GM18508 (cell line): Measurements from ENCODE around the gene MACF1.
"Not testable (repeated sequence)": the region's sequence is repeated elsewhere in the genome, so short reads cannot be mapped to it uniquely, and the experiment has no call there.

Experiments
- ATAC-seq: cut with Tn5 transposase; IDR thresholded peaks from one replicate; pipeline ENCODE4 v1.9.1; 2021; ENCODE audit warnings: moderate number of reproducible peaks; ENCODE audit not compliant: insufficient read depth, unreplicated experiment

The MACF1 gene

DNA sequence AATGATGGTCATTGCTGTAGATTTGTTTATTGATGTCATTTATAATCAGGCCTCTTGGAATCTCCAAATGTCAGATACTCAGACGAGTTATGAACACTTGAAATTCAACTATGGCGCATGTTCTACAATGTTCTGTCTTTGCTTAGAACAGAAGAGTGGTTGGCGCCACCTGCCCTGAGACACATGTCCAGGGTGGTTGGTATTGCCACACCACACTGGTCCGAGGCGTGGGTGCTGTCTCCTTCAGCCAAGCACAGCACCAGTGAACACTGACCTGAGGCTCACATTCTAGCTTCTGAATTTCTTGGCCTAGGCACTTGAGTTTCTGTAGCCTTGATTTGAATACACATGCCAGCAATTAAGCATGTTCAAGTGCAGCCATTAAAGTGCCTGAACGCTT lies 276.8 kb downstream of the MACF1 start:
- ATAC-seq = no peak

DNA sequence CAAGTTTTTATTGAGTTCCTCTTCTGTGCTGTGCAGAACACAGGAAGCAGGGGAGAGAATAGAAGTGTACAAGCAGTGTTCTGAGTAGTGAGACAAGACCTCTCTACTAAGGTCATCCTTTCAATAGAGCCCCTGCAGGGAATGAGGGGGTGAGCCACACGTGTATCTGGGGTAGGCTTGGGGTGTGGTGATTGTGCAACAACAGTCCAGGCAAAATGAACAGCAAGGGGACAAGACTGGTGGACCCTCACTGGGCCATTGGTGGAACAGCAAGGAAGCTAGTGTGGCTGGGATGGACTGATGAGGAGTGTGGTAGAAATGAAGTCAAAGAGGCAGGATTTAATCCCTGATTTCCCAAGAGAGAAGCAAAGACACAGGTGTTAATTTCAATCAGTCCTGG lies 278.8 kb downstream of the MACF1 start:
- no peak for ATAC-seq

DNA sequence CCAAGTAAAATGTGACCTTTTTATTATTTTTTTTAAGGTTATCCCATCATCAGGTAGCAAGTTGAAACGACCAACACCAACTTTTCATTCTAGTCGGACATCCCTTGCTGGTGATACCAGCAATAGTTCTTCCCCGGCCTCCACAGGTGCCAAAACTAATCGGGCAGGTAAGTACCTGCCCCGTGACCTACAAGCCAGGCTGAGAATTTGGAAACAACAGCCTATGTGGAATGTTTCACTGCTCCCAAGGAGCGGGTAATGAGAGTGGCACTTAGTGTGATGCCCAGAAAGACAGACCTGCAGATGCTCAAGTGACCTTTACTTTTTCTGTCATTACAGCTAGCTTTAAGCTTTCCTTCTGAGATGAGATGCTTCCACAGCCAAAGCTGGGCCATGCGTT lies 280.1 kb downstream of the MACF1 start:
- ATAC-seq = no peak

DNA sequence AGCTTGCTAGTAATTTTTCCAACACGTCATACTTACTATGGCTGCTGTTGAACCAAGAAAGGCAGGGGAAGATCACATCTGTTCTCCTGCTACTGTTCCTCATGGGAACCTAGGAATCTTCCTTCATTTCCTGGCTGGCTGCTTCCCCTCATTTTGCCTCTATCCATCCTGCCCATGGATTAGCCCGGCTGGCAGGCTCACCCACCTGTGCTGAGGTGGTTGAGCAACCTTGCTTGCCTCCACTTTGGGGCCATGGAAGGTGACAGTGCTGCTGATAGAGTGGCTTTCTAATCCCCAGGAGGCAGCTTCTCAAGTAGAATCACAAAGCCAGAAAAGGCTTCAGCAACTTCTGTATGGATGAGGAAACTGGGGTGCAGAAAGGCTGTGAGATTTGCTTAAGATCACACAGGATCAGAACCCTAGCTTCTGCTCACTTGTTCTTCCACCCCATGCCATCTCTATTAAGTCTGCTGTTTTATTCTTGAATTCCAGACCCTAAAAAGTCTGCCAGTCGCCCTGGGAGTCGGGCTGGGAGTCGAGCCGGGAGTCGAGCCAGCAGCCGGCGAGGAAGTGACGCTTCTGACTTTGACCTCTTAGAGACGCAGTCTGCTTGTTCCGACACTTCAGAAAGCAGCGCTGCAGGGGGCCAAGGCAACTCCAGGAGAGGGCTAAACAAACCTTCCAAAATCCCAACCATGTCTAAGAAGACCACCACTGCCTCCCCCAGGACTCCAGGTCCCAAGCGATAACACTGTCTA lies 280.7 kb downstream of the MACF1 start:
- ATAC-seq = no peak

DNA sequence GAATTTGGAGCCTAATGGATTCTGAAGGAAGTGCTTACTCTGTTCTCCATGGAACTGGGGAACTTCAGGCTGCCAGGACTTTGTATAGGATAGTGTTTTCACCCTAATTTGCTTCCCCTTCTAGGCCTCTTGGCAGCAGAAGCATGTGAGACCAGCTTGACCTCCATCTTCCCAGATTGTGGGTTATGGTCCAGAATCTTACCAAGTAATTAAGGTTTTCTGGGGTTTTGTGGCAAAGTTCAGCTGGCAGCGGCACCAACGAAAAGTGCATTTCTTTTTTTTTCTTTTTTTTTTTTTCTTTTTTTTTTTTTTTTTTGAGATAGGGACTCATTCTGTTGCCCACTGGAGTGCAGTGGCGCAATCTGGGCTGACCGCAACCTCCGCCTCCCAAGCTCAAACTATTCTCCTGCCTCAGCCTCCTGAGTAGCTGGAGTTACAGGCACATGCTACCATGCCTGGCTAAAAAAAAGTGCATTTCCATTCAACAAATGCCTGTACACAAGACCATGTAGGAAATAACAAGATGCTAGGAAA lies 283.6 kb downstream of the MACF1 start:
- ATAC-seq = no peak

DNA sequence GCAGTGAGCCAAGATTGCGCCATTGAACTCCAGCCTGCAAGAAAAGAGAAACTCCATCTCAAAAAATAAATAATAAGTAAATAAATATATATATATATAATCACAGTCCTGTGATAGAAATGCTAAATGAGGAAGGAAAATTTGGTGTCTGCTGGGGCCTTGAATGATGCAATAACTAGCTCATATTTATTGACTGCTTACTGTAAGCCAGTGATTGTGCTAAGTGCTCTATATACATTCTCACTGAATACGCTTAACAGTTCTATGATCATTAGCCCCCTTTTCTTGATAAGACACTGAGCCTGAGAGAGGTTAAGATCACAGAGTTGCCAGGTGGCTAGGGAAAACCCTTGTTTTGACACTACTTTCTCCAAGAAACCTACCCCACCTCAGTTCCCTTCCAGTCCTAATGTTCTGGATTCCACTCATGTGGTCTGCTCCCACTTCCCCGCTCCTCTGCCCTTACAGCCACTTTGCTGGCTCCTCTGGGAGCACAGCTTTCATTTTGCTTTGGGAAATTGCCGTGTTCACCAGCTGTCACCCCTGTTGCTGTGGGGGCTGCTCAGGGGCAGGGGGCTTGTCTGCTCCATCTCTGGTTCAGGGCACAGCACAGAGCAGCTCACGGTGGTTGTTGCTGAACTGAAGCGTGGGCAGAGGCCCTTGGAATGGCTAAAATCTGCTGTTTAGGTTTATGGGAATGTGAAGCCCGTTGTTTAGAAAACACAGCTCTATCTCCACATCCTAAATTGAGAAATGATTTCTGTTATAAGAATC lies 284.5 kb downstream of the MACF1 start:
- no peak for ATAC-seq

DNA sequence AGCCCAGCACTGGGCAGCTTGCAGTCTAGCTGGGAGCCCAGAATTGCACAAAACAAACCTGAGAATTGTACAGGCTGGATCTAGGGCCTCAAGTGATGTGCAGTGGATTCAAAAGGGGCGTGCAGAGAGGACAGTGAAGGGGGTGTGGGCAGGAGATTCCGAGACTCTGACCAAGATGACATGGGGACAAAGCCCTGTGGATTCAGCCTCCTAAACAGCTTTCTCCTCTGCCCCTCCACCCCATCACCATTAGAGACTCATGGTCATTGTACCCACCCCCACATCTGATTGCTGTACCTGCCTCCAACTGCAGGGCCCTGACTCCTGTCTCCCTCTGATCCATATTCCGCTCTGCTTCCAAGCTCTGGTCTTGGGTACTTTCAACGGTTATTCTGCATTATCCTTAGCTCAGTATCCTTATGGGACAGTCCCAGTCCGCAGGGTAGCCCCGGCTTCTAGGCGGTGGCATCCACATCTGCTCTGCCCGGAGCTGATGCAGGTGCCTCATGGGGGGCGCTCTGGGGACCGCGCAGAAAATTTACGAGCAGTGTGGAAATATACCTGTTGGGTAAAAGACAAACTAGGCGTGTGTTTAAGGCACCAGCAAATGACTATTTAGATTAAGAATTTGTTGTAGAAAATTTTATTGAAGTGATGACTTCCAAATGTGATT lies 285.2 kb downstream of the MACF1 start:
- ATAC-seq = no peak

DNA sequence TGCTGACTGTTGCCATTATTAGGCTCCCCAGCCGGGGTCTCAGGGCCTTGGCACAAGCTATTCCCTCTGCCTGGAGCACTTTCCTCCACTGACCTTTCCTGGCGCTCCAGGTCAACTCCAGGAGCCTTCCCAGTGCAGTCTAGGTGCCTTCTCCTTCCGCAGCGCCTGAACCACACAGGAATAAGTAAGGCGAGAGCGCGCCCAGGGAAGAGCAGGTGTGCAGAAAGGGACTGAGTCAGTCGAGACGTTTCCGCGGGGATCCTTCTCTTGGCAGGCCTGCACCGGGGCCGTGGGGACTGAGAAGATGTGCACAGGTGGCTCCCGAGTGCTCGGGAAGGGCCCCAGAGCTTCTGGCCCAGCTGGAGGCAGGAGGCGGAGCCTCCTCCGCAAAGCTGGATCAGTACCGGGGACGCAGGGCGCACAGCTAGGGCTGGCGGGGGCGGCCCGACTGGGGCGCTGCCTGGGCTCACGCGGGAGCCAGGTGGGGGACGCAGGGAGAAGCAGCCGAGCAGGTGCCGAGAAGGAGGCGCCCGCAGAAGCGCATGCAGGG lies 286.2 kb downstream of the MACF1 start:
- no peak for ATAC-seq

DNA sequence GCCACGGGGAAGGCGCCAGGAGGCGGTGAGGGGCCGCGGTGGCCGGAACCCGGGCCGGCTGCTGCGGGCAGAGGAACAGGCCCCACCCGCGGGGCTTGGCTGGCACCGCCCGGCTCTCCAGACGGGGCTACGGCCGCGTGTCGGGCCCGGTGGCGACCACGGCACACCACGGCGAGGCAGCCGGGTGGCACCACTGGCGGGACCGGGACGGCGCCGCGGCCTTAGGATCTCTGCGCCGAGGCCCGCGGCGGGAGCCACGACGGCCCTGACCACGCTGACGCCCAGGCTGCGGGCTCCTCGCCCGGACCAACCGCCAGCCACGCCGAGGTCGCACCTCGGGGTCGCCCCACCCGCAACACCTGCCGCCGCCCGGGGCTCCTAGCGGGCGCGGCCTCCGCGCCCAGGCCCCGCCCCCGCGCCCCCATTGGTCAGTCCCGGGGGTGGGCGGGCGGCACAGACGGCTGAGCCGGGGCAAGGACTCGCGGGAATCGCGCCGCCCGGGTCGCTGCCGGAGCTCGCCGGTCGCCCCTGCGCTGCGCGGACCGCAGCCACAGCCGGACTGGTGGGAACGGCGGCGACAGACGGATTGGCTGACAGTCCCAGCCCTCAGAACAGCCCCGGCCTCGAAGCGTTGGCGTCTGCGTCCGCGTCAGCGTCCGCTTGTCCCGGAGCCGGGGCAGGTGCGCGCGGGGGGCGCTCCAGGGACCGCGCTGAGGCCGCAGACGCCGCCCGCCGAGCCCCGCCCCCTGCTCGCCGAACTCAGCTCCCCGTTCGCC lies 286.8 kb downstream of the MACF1 start, which contains the start of gene BMP8A:
Gene BMP8A, plus strand, starts transcription at position 491 of the 776 bp plus-strand sequence. CDS start 356 bp downstream, outside the sequence.
- no peak for ATAC-seq

DNA sequence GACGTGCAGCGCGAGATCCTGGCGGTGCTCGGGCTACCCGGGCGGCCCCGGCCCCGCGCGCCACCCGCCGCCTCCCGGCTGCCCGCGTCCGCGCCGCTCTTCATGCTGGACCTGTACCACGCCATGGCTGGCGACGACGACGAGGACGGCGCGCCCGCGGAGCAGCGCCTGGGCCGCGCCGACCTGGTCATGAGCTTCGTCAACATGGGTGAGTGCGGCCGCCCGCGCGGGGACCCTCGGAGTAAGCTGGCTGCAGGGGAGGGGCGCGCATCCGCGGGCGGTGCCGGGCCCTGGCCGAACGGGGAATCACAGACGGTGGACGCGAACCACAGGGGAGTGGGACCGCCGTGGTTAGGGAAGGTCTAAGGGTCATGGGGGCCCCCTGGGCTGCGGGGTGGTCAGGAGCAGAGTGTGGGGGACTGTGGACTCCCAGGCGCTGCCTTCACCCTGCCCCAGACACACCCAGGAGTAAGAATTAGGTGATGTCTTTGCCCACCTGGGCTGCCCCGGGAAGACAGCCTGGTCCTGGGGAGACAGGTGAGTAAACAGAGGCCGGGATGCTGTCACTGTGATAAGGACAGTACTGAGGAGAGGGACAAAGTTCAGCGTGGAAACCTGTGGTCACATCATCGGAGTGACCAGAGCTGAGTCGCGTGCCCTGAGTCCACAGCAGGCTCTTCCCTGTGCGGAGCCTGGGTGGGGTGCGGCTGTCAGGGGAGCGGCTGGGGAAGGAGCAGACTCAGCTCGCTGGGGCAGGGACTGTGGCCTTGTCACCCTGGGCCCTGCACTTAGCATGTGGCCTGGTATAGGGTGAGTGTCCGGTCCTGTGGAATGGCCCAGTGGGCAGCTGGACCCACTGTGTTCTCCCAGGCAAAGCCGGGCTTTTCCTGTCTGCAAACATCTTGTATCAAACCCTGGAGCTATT lies 287.9 kb downstream of the MACF1 start:
- not testable (repeated sequence) for ATAC-seq

DNA sequence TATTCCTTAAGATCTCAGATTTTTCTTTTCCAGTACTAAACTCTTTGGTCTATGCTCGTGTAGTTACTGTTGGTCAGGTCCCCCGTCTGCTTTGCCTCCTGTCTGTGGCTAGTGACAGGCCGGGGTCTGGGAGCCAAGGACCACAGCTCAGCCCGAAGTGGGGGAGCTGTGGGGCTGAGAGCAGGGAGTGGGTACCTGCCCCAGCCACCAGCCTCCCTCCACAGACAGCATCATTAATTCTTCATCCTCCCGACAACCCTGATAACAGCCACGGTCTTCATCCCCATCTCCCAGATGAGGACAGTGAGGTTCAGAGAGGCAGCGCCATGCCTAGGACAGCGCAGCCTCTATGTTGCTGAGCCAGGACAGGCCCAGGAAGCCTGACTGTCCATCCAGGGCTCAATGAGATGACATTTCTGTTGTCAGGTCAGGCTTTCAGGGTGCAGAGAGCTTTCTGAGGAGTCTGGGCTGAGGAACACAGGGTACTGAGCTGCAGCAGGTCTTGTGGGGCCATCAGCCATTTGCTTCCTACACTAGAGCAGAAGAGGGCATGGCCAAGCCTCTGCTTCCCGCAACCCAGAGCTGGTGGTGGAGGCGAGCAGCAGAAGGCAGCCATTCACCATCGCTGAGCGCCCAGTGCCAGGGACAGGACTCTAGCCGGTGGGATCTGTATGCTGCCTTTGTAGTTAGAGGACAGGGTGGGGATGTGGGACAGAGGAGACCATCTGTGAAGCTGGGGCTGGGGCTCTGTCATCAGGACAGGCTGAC lies 288.7 kb downstream of the MACF1 start:
- not testable (repeated sequence) for ATAC-seq

DNA sequence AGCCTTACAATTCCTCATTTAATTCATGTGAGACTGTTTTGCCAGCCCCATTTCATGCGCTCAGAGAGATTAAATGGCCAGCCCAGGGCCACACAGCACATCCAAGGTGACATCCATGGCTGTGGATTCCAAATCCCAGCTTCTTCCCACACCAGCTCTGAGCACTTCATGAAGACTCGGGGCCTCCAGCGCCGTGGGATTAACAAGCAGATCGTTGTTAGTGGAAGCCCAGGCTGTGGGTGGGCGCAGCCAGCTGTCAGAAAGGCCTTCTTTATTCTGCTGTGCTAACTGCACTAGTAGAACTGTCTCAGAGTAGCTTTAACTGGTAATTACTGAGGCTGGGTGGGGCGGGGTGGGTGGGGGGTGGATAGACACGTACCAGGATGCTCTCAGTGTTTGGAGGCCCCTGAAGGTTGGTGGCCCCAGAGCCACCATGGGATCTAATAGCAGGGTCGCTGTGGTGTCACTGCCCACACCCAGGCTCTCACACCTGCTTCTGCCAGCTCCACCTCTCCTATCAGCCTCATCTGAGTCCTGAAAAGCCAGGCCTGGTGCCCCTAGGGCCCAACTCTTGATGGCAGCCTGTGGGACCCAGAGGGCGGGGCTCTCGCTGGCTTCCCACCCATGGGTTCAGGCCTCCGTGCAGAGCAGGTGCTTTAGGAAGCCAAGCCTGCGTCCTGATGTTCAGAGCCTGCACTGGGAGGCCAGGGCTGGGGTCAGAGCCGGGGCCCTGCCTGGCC lies 290.3 kb downstream of the MACF1 start:
- ATAC-seq = no peak

DNA sequence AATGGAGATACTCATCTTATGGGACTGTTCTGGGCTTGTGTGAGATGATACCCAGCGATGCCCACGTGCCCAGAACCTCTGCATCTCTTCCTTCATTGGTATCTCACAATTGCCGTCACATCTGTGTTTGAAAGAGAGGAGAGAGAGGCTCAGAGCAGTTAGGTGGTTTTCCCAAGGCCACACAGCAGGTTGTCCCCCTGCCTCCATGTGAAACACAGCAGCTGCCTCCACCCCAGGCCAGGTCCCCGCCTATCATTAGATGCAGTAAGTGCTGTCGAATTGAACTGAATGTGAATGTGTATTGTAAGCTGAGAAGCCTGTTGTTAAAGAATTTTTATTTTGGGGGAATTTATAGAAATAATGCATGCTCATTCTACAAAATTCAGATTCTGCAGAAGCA lies 292.0 kb downstream of the MACF1 start:
- not testable (repeated sequence) for ATAC-seq

DNA sequence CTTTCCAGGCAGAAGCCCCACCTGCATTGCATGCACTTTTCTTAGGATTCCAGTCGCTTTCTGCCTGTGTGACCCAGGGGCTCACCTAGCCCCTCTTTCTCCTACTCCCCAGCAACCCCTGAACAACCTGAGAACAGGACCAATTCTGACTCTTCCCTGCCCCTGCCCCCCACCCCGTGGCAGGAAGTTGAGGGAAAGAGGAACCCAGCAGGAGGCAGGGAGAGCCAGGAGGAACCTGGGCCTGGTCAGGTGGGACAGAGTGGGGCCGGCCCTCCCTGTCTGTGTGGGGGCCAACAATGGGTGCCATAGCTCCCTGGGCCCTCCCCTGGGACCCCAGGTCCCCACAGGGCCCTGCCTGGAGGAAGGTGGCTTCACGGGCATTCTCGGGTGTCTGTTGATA lies 293.1 kb downstream of the MACF1 start:
- ATAC-seq = no peak

DNA sequence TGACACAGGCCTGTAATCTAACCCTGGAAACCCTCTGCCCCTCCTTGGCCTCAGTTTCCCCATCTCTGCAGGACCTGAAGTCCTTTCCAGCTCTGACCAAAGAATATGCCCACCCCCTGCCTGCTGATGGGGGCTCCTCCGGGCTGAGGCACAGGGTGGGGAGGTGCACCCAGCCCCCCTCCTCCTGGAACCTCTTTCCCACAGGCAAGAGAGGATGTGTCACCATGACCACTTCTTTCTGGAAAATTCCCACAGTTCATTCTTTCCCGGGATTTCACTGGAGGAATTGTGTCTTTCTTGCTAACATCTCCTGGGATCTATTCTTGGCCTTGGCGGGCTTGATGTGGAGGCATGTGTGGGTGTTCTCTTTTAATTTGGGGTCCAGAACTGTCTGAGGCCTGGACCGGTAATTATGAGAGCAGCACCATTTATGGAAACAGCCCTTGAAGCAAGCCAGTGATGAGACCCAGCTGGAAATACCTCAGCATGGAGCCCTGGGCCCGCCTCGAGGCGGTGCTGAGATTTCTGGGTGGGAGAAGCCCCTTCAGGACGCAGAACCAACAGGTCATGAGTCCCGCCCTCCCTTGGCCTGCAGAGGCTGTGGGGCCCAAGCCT lies 293.7 kb downstream of the MACF1 start:
- not testable (repeated sequence) for ATAC-seq

DNA sequence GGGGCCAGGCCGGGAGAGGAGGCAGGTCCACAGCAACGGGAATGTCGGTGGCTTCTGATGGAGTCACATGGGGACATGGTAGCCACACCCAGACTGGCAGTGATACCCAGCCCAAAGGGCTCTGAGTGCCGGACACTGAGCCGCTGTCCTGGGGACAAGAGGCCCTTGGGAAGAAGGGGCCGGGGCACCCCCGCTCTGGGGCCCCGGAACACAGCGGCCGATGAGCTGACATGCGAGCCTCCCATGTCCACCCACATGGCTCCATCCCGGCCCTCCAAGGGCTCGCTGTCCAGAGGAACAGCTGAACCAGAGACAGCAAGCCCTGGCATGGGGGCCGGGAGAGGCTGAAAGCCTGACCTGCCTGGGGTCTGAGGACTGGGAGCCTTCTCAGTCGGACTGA lies 294.3 kb downstream of the MACF1 start:
- ATAC-seq = not testable (repeated sequence)

DNA sequence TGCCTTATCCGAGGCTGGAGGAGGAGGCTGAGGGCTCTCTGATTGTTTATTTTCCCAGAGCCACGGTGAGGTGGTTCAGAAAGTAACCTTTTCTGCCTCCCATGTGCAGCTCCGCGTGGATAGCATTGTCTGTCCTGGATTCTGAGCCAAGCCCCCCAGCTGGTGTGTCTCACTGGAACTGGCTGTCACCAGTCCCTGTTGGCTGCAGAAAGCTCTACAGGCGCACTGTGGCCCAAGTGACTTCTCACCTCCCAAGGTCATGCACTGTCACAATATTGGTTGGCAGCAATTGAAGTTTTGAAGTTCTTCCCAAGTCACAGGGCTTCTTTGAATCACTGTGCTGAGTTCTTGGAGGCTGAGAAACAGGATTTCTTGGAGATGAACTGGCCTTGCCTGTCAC lies 295.2 kb downstream of the MACF1 start:
- no peak for ATAC-seq
